DOHH2 (cell line): ENCODE data around the gene CD99.

ENCODE experiments used
- H3F3A ChIP-seq: fragments of 200-600 bp; sonication (generic), shearing (Covaris generic); 2 replicates; pipeline ENCODE4 v1.6.0; 2016; ENCODE audit warnings: antibody characterized with exemption, mild to moderate bottlenecking; ENCODE audit not compliant: control insufficient read depth, insufficient read depth
- H3K27ac ChIP-seq: fragments of 200-600 bp; sonication (generic); 2 replicates; pipeline ENCODE4 v1.5.1; 2014; ENCODE audit warnings: low read depth, mild to moderate bottlenecking, low read length, moderate library complexity
- H3K27me3 ChIP-seq: fragments of 200-600 bp; sonication (generic); 2 replicates; pipeline ENCODE4 v1.6.1; 2014; ENCODE audit warnings: mild to moderate bottlenecking, low read length, mixed read lengths; ENCODE audit not compliant: control insufficient read depth
- H3K36me3 ChIP-seq: fragments of 200-600 bp; sonication (generic); 2 replicates; pipeline ENCODE4 v1.6.1; 2014; ENCODE audit warnings: mild to moderate bottlenecking, low read length, moderate library complexity, mixed read lengths; ENCODE audit not compliant: control insufficient read depth
- H3K4me1 ChIP-seq: fragments of 200-600 bp; sonication (generic); 2 replicates; pipeline ENCODE4 v1.6.1; 2014; ENCODE audit warnings: mild to moderate bottlenecking, low read length, mixed read lengths; ENCODE audit not compliant: control insufficient read depth
- H3K4me2 ChIP-seq: fragments of 200-600 bp; sonication (generic); 2 replicates; pipeline ENCODE4 v1.6.0; 2014; ENCODE audit warnings: mild to moderate bottlenecking, low read length, moderate library complexity
- H3K4me3 ChIP-seq: fragments of 200-600 bp; sonication (generic); 2 replicates; pipeline ENCODE4 v1.5.1; 2014; ENCODE audit warnings: mild to moderate bottlenecking, low read length, mixed read lengths
- H3K79me2 ChIP-seq: fragments of 200-600 bp; sonication (generic); 2 replicates; pipeline ENCODE4 v1.6.1; 2014; ENCODE audit warnings: mild to moderate bottlenecking, low read length, mixed read lengths; ENCODE audit not compliant: control insufficient read depth
- H3K9me2 ChIP-seq: fragments of 200-600 bp; sonication (generic); replicated peaks from 2 replicates; pipeline ENCODE4 v1.6.1; 2014; ENCODE audit warnings: mild to moderate bottlenecking, low read length, mixed read lengths; ENCODE audit not compliant: control insufficient read depth
- H3K9me3 ChIP-seq: fragments of 200-600 bp; sonication (generic); 2 replicates; pipeline ENCODE4 v1.6.1; 2014; ENCODE audit warnings: antibody characterized with exemption, low read length, mixed read lengths; ENCODE audit not compliant: control insufficient read depth, insufficient read depth
- H4K20me1 ChIP-seq: fragments of 200-600 bp; sonication (generic); 2 replicates; pipeline ENCODE4 v1.6.0; 2014; ENCODE audit warnings: low read depth, mild to moderate bottlenecking, antibody characterized with exemption, low read length, moderate library complexity; ENCODE audit not compliant: control insufficient read depth, insufficient read depth
- CTCF ChIP-seq: fragments of 200-600 bp; sonication (generic); IDR thresholded peaks from one replicate; pipeline ENCODE4 v1.5.1; 2014; ENCODE audit warnings: antibody characterized with exemption, mild to moderate bottlenecking, low read depth, low read length; ENCODE audit not compliant: poor library complexity, severe bottlenecking
- EZH2phosphoT487 ChIP-seq: fragments of 200-600 bp; sonication (generic); IDR thresholded peaks from 2 replicates; pipeline ENCODE4 v1.6.1; 2017; ENCODE audit warnings: borderline replicate concordance, mild to moderate bottlenecking, antibody characterized with exemption, low read length, moderate library complexity, mixed read lengths

The CD99 gene

GRCh38 chrX:2685886-2686285 lies 5.2 kb upstream of the CD99 start:
- TF ChIP-seq CTCF = no peak
- no peak for TF ChIP-seq EZH2phosphoT487
- no peaks in the 10 kb centered on the region for H3K79me2 ChIP-seq

DNA sequence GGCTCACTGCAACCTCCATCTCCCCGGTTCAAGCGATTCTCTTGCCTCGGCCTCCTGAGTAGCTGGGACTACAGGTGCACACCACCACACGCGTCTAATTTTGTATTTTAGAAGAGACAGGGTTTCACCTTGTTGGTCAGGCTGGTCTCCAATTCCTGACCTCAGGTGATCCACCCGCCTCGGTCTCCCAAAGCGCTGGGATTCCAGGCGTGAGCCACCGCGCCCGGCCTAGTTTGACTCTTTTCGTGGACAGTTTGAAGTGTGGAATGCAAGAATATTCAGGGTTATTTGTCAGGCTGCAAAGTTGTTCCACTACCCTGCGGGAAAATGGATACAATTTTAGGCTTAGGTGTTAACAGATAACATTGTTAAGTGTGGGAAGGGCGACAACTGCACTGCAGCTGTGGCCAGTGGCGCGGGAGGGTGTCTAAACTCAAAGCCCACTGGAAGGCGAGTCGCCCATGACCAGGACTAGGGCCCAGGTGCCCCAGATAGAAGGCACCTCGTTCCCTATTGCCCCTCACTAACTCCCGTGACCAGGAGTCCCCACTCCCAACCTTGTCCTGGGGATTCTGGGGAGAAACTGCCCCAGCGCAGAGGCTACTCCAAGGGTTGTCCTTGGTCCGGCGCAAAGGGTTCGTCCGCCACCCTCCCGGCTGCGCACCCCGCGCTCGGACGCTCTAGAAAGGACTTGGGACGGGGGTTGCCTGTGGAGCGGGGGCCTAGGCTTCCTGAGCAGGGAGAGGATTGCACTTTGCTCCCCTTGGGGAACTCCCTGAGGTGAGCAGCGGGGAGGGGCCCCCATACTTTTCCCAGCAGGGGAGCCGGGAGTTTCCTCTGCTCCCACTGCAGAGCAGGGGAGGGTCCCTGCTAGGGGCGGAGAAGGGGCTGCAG lies 1.1 kb upstream of the CD99 start:
- peak overlapping the region; percentile 93 for H3K4me3 ChIP-seq
- H3K9me2 ChIP-seq = no peaks in the 10 kb centered on the region
- peak overlapping the region; percentile 72 for H3K4me2 ChIP-seq
- TF ChIP-seq CTCF (no peak), EZH2phosphoT487 (no peak)
- no peaks in the 10 kb centered on the region for H3F3A ChIP-seq
- H3K4me1 ChIP-seq = peaks cover 35% of the 10 kb centered on the region
- peaks cover 8% of the 10 kb centered on the region; the same call in 1 of the 2 replicates for H4K20me1 ChIP-seq
- peaks cover 12% of the 10 kb centered on the region for H3K36me3 ChIP-seq
- H3K27me3 ChIP-seq = peaks cover 3% of the 10 kb centered on the region; the same call in 1 of the 2 replicates
- H3K79me2 ChIP-seq = peaks cover 37% of the 10 kb centered on the region
- no peaks in the 10 kb centered on the region for H3K9me3 ChIP-seq
- H3K27ac ChIP-seq = no peak overlapping the region

More at GRCh38 chrX:2685886-2686285, 5.2 kb upstream of the CD99 start:
- no peaks in the 10 kb centered on the region for H4K20me1 ChIP-seq
- no peak overlapping the region for H3K4me3 ChIP-seq
- no peaks in the 10 kb centered on the region for H3F3A ChIP-seq
- no peak overlapping the region for H3K4me2 ChIP-seq
- H3K4me1 ChIP-seq = peaks cover 7% of the 10 kb centered on the region
- no peaks in the 10 kb centered on the region for H3K9me3 ChIP-seq
- H3K9me2 ChIP-seq = no peaks in the 10 kb centered on the region
- H3K27me3 ChIP-seq = peaks cover 3% of the 10 kb centered on the region; the same call in 1 of the 2 replicates
- H3K27ac ChIP-seq = no peak overlapping the region
- H3K36me3 ChIP-seq = no peaks in the 10 kb centered on the region

DNA sequence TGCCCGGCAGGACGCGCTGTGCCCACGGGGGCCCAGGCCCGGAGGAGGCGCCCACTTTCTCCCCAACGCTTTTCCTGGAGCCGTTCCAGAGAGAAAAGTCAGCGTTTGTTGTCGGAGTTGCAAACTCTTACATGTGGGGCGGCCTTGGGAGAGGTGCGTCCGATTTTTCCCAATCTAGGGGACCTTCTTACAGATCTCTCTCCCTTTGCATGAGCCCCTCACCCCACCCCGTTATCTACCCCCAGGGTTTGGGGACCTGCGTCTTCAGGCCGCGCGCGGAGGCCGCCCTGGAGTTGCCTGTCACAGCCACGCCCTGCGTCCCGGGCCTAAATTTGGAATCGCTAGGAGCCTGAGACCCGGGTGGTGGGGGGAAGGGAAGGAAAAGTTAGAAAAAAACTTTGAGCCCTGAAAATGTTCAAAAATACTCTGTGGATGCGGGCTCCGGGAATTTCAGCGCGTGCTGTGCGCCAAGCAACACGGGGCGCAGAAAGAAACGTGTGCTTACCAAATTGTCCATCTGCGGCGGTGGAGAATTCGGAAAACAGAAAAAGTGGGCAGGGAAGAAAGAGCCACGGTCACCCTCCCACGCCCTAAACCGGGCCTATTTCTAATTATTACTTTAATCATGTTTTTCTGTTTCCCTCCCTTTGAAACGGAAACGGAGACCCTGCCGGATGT lies 587 bp downstream of the CD99 start:
- Histone ChIP-seq H3K9me3 (no peaks in the 10 kb centered on the region), H3K27ac (peak overlapping the region; percentile 53), H3F3A (no peaks in the 10 kb centered on the region), H3K79me2 (peaks cover 53% of the 10 kb centered on the region), H4K20me1 (peaks cover 11% of the 10 kb centered on the region; the same call in 1 of the 2 replicates), H3K4me3 (peak overlapping the region; percentile 93), H3K9me2 (no peaks in the 10 kb centered on the region), H3K4me2 (peak overlapping the region; percentile 72), H3K27me3 (peaks cover 3% of the 10 kb centered on the region; the same call in 1 of the 2 replicates), H3K4me1 (peaks cover 49% of the 10 kb centered on the region), H3K36me3 (peaks cover 12% of the 10 kb centered on the region)
- TF ChIP-seq CTCF (peak; percentile 5), EZH2phosphoT487 (no peak)
